ENCODE results near the gene AGPAT3.

Gene AGPAT3

DNA sequence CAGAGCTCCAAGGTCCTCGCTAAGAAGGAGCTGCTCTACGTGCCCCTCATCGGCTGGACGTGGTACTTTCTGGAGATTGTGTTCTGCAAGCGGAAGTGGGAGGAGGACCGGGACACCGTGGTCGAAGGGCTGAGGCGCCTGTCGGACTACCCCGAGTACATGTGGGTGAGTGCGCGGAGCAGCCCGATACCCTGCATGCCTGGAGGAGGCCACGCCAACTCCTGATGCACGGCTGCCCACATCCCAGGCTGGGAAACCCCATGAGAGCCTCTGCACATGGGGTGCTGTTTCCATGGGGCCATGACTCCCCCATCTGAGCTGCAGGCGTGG is 104.1 kb downstream of the AGPAT3 start:
- TF ChIP-seq CTCF (IDR thresholded peaks at IDR 0.05) = no peak
- H3K4me3 Mint-ChIP-seq = no peak overlapping the region
- H3K4me1 Mint-ChIP-seq = peaks cover 44% of the 10 kb centered on the region
- H3K27ac Mint-ChIP-seq = no peak overlapping the region
- DNase-seq = no peak
- peaks cover 5% of the 10 kb centered on the region for H3K36me3 Mint-ChIP-seq (ENCODE audit: low read depth)
- H3K27me3 Mint-ChIP-seq (ENCODE audit: low read depth, poor library complexity) = peaks cover 3% of the 10 kb centered on the region
- peaks cover 4% of the 10 kb centered on the region for H3K9me3 Mint-ChIP-seq

GRCh38 chr21:43970551-43970950 is 105.5 kb downstream of the AGPAT3 start:
- Mint-ChIP-seq H3K4me1 (peaks cover 45% of the 10 kb centered on the region), H3K36me3 (ENCODE audit: low read depth) (no peaks in the 10 kb centered on the region), H3K9me3 (no peaks in the 10 kb centered on the region), H3K27me3 (ENCODE audit: low read depth, poor library complexity) (peaks cover 3% of the 10 kb centered on the region), H3K27ac (no peak overlapping the region), H3K4me3 (no peak overlapping the region)
- no peak for TF ChIP-seq CTCF (IDR thresholded peaks at IDR 0.05)
- DNase-seq = no peak

- DNase-seq = no peak
- peaks cover 42% of the 10 kb centered on the region for H3K4me1 Mint-ChIP-seq
- H3K4me3 Mint-ChIP-seq = no peak overlapping the region
- H3K36me3 Mint-ChIP-seq (ENCODE audit: low read depth) = no peaks in the 10 kb centered on the region
- H3K27ac Mint-ChIP-seq = no peak overlapping the region
- no peaks in the 10 kb centered on the region for H3K9me3 Mint-ChIP-seq
- no peak for TF ChIP-seq CTCF (IDR thresholded peaks at IDR 0.05)
- peaks cover 3% of the 10 kb centered on the region for H3K27me3 Mint-ChIP-seq (ENCODE audit: low read depth, poor library complexity)
These were observed 106.4 kb downstream of the AGPAT3 start for GRCh38 chr21:43971201-43971991.

- Mint-ChIP-seq H3K27ac (no peak overlapping the region), H3K4me3 (no peak overlapping the region), H3K4me1 (peaks cover 37% of the 10 kb centered on the region), H3K36me3 (ENCODE audit: low read depth) (no peaks in the 10 kb centered on the region), H3K27me3 (ENCODE audit: low read depth, poor library complexity) (peaks cover 3% of the 10 kb centered on the region), H3K9me3 (no peaks in the 10 kb centered on the region)
- no peak for DNase-seq
- no peak for TF ChIP-seq CTCF (IDR thresholded peaks at IDR 0.05)
These were observed 106.9 kb downstream of the AGPAT3 start for GRCh38 chr21:43971992-43972255.

DNA sequence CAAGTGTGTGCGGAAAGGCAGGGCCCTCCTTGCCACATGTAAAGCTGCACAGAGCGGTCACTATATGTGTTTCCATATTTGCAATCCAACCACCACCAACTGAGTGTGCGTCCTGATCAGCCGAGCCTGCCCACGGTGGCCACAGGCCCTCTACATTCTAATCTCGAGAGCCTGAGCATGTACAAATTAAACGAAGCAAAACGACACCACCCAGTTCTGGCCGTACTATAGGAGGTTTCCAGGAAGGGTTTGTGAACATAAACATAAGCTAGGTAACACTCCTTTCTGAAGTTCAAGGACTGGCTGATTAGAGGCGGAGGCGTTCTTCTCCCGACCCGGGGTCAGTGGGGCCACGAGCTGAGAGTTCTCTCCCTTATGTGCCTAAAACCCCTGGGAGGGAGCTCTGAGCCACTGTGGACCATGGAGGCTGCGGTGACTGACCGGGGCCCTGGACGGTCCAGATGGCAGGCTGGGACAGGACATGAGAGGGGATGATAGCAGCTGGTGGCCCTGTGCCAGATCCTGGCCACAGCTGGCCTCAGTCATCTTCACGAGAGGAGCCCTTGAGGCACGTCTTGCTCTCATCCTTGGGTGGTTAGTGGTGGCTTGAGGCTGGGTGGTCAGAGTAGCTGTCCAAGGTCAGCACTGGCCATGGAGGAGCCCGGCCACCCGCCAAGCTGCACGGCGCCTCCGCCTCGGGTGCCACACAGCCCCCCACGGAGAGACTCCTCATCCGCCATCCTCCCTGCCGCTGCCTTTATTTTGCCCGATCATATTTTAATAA is 108.0 kb downstream of the AGPAT3 start:
- Mint-ChIP-seq H3K9me3 (no peaks in the 10 kb centered on the region), H3K36me3 (ENCODE audit: low read depth) (no peaks in the 10 kb centered on the region), H3K4me1 (peaks cover 29% of the 10 kb centered on the region), H3K4me3 (no peak overlapping the region), H3K27me3 (ENCODE audit: low read depth, poor library complexity) (peaks cover 12% of the 10 kb centered on the region), H3K27ac (peak overlapping the region; percentile 68)
- no peak for TF ChIP-seq CTCF (IDR thresholded peaks at IDR 0.05)
- no peak for DNase-seq

DNA sequence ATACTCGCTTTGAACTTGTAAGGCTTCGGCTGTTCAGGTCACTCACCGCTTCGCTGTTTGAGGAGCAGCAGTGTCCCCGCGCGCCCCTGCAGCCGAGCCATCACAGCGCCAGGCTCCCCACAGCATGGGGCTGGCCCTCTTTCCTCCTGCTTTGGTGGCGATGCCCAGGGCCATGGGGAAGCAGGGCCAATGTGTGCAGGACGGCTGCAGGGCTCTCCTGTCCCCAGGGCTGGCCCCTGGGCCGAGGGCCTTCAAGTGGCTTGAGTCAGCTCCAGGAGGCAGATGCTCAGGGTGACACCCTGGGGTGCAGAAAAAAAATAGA is 108.6 kb downstream of the AGPAT3 start:
- Mint-ChIP-seq H3K27ac (no peak overlapping the region), H3K9me3 (no peaks in the 10 kb centered on the region), H3K36me3 (ENCODE audit: low read depth) (no peaks in the 10 kb centered on the region), H3K27me3 (ENCODE audit: low read depth, poor library complexity) (peaks cover 12% of the 10 kb centered on the region), H3K4me1 (peaks cover 29% of the 10 kb centered on the region), H3K4me3 (no peak overlapping the region)
- DNase-seq = no peak
- no peak for TF ChIP-seq CTCF (IDR thresholded peaks at IDR 0.05)
